ENCODE measurements around the gene ZFP14.

The ZFP14 gene

DNA sequence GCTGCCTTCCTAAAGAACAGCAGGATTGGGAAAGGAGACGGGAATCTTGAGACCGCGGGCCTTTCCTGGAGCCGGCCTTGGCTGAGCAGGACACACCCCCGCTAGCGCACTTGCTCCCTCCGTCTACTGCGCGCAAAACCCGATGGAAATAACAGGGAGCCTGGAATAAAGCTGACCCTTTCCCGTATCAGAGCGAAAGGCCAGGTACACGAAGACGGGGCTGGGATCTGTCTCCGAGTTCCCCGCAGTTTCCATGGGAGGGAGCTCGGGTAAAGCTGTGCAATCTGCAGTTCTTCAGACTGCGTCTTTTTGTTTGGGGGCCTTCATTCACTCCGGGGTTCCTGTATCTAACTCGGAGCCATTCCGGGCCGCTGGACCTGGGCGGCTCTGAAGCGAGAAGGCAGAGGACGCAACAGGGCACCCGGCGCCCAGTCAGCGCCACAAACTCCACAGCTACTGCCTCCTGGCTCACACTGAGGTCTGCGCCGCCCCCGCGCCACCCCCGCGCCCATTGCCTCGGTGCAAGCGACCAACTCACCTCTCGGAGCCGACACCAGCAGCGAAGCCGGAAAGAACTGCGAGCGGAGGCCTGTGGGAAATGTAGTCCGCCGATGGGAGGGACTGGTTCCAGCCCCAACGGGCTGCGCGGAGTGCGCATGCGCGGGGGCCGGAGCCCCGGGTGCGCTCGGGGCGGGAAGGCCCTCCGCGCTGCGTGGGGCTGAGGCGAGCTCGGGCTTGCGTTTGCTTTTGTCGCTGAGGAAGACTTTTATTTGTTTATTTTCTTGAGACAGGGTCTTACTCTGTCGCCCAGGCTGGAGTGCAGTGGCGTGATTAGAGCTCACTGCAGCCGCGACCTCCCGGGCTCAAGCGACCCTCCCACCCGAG, at the start of gene ZFP14 (continued):
- TF ChIP-seq ZNF292 (tag by site-specific recombination; IDR thresholded peaks at IDR 0.05; ENCODE audit: borderline replicate concordance, low read depth) (no peak), ZNF785 (tag by site-specific recombination; IDR thresholded peaks at IDR 0.05) (peak; percentile 86; the same call in 1 of the 2 replicates), ZNF621 (tag by site-specific recombination; IDR thresholded peaks at IDR 0.05) (no peak), ZNF426 (tag by site-specific recombination; IDR thresholded peaks at IDR 0.05) (no peak), ZNF23 (tag by site-specific recombination; IDR thresholded peaks at IDR 0.05; ENCODE audit: borderline replicate concordance) (no peak), CTCF (tag by site-specific recombination; IDR thresholded peaks at IDR 0.05) (peak; percentile 85), ZFP69B (tag by site-specific recombination; IDR thresholded peaks at IDR 0.05) (peak; percentile 53), ZFP41 (tag by site-specific recombination; IDR thresholded peaks at IDR 0.05; ENCODE audit: borderline replicate concordance) (no peak), ZNF548 (tag by site-specific recombination; IDR thresholded peaks at IDR 0.05) (no peak), ZNF354C (tag by site-specific recombination; IDR thresholded peaks at IDR 0.05; ENCODE audit: borderline replicate concordance, low read depth) (no peak), ZNF398 (tag by site-specific recombination; IDR thresholded peaks at IDR 0.05) (0 out of 2 replicates have a peak, but pooled peaks have one; percentile 53), SCRT2 (tag by site-specific recombination; IDR thresholded peaks at IDR 0.05) (peak; percentile 99), ZNF221 (tag by site-specific recombination; IDR thresholded peaks at IDR 0.05; ENCODE audit: borderline replicate concordance) (0 out of 2 replicates have a peak, but pooled peaks have one; percentile 53), ZNF24 (tag by site-specific recombination; IDR thresholded peaks at IDR 0.05) (peak; percentile 89), ZNF211 (tag by site-specific recombination; IDR thresholded peaks at IDR 0.05; ENCODE audit: low read depth) (no peak), ZNF843 (tag by site-specific recombination; IDR thresholded peaks at IDR 0.05) (peak; percentile 72; the same call in 1 of the 2 replicates), SP3 (tag by site-specific recombination; IDR thresholded peaks at IDR 0.05) (peak; percentile 94), ZNF776 (tag by site-specific recombination; IDR thresholded peaks at IDR 0.05; ENCODE audit: borderline replicate concordance) (no peak), ZNF155 (tag by site-specific recombination; IDR thresholded peaks at IDR 0.05) (no peak), ZNF626 (tag by site-specific recombination; IDR thresholded peaks at IDR 0.05) (no peak), KLF1 (tag by site-specific recombination; IDR thresholded peaks at IDR 0.05) (peak; percentile 42; the same call in 1 of the 2 replicates), SCRT1 (tag by site-specific recombination; IDR thresholded peaks at IDR 0.05; ENCODE audit: borderline replicate concordance) (peak; percentile 80)
- TF ChIP-seq, protein P1, sequence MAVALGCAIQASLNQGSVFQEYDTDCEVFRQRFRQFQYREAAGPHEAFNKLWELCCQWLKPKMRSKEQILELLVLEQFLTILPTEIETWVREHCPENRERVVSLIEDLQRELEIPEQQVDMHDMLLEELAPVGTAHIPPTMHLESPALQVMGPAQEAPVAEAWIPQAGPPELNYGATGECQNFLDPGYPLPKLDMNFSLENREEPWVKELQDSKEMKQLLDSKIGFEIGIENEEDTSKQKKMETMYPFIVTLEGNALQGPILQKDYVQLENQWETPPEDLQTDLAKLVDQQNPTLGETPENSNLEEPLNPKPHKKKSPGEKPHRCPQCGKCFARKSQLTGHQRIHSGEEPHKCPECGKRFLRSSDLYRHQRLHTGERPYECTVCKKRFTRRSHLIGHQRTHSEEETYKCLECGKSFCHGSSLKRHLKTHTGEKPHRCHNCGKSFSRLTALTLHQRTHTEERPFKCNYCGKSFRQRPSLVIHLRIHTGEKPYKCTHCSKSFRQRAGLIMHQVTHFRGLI (tag by site-specific recombination; IDR thresholded peaks at IDR 0.05), result peak; percentile 79; the same call in 1 of the 2 replicates
- TF ChIP-seq, protein P2, sequence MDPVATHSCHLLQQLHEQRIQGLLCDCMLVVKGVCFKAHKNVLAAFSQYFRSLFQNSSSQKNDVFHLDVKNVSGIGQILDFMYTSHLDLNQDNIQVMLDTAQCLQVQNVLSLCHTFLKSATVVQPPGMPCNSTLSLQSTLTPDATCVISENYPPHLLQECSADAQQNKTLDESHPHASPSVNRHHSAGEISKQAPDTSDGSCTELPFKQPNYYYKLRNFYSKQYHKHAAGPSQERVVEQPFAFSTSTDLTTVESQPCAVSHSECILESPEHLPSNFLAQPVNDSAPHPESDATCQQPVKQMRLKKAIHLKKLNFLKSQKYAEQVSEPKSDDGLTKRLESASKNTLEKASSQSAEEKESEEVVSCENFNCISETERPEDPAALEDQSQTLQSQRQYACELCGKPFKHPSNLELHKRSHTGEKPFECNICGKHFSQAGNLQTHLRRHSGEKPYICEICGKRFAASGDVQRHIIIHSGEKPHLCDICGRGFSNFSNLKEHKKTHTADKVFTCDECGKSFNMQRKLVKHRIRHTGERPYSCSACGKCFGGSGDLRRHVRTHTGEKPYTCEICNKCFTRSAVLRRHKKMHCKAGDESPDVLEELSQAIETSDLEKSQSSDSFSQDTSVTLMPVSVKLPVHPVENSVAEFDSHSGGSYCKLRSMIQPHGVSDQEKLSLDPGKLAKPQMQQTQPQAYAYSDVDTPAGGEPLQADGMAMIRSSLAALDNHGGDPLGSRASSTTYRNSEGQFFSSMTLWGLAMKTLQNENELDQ (tag by site-specific recombination; IDR thresholded peaks at IDR 0.05; ENCODE audit: low read depth), result no peak
- TF ChIP-seq, protein P3, sequence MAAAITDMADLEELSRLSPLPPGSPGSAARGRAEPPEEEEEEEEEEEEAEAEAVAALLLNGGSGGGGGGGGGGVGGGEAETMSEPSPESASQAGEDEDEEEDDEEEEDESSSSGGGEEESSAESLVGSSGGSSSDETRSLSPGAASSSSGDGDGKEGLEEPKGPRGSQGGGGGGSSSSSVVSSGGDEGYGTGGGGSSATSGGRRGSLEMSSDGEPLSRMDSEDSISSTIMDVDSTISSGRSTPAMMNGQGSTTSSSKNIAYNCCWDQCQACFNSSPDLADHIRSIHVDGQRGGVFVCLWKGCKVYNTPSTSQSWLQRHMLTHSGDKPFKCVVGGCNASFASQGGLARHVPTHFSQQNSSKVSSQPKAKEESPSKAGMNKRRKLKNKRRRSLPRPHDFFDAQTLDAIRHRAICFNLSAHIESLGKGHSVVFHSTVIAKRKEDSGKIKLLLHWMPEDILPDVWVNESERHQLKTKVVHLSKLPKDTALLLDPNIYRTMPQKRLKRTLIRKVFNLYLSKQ (tag by site-specific recombination; IDR thresholded peaks at IDR 0.05; ENCODE audit: borderline replicate concordance), result no peak
- TF ChIP-seq, protein P4, sequence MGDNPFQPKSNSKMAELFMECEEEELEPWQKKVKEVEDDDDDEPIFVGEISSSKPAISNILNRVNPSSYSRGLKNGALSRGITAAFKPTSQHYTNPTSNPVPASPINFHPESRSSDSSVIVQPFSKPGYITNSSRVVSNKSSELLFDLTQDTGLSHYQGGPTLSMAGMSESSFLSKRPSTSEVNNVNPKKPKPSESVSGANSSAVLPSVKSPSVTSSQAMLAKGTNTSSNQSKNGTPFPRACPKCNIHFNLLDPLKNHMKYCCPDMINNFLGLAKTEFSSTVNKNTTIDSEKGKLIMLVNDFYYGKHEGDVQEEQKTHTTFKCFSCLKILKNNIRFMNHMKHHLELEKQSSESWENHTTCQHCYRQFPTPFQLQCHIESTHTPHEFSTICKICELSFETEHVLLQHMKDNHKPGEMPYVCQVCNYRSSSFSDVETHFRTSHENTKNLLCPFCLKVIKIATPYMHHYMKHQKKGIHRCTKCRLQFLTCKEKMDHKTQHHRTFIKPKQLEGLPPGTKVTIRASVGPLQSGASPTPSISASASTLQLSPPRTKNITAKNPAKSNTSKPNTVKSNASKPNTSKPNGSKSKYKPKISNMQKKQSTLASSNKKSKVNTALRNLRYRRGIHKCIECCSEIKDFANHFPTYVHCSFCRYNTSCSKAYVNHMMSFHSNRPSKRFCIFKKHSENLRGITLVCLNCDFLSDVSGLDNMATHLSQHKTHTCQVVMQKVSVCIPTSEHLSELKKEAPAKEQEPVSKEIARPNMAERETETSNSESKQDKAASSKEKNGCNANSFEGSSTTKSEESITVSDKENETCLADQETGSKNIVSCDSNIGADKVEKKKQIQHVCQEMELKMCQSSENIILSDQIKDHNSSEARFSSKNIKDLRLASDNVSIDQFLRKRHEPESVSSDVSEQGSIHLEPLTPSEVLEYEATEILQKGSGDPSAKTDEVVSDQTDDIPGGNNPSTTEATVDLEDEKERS (tag by site-specific recombination; IDR thresholded peaks at IDR 0.05), result peak; percentile 98
